Endothelial cell of umbilical vein (primary cell): ENCODE data around the gene NR2C2.
A peak's percentile ranks its signal among the peaks of the same experiment; 100 is the strongest.

Source experiments
- EZH2 ChIP-seq: IDR thresholded peaks from 2 replicates; pipeline ENCODE4 v1.6.1; 2012; ENCODE audit warnings: borderline replicate concordance, low read depth, mild to moderate bottlenecking, moderate library complexity, low read length, inconsistent platforms; ENCODE audit not compliant: severe bottlenecking
- FOS ChIP-seq: IDR thresholded peaks from 2 replicates; pipeline ENCODE4 v1.6.1; 2011; ENCODE audit warnings: mild to moderate bottlenecking, low read length, moderate library complexity, borderline replicate concordance; ENCODE audit not compliant: insufficient read depth
- GATA2 ChIP-seq: IDR thresholded peaks from 2 replicates; pipeline ENCODE4 v1.7.0; 2011; ENCODE audit warnings: low read depth, mild to moderate bottlenecking, moderate library complexity, mixed read lengths, low read length; ENCODE audit not compliant: insufficient read length, insufficient read depth
- JUN ChIP-seq: IDR thresholded peaks from 2 replicates; pipeline ENCODE4 v1.6.1; 2011; ENCODE audit warnings: borderline replicate concordance, low read depth; ENCODE audit not compliant: insufficient read length, insufficient read depth
- MYC ChIP-seq: IDR thresholded peaks from one replicate; pipeline ENCODE4 v1.6.1; 2011; ENCODE audit warnings: mild to moderate bottlenecking, low read depth, low read length
- POLR2A ChIP-seq: IDR thresholded peaks from 2 replicates; pipeline ENCODE4 v1.6.1; 2012; ENCODE audit warnings: low read depth, mild to moderate bottlenecking, control low read depth, low read length
- POLR2AphosphoS5 ChIP-seq: IDR thresholded peaks from 2 replicates; pipeline ENCODE4 v1.6.1; 2012; ENCODE audit warnings: low read depth, mild to moderate bottlenecking, control low read depth, low read length, moderate library complexity; ENCODE audit not compliant: insufficient read depth
- TF ChIP-seq, protein P1 (sequence below), 2 donors: IDR thresholded peaks; 1 replicate in 1 of 2; 2 replicates in 1 of 2; pipeline ENCODE4 v1.5.1; 2011; ENCODE audit warnings: low read length in 2 of 2, mild to moderate bottlenecking in 2 of 2, moderate library complexity in 2 of 2, control low read depth in 1 of 2, inconsistent platforms in 1 of 2, low read depth in 1 of 2; ENCODE audit not compliant: insufficient read depth in 1 of 2; ENCODE audit errors: extremely low read depth in 1 of 2
- TF ChIP-seq, protein P2 (sequence below): IDR thresholded peaks from 2 replicates; pipeline ENCODE4 v1.6.1; 2011; ENCODE audit not compliant: insufficient read depth, insufficient read length

DNA sequence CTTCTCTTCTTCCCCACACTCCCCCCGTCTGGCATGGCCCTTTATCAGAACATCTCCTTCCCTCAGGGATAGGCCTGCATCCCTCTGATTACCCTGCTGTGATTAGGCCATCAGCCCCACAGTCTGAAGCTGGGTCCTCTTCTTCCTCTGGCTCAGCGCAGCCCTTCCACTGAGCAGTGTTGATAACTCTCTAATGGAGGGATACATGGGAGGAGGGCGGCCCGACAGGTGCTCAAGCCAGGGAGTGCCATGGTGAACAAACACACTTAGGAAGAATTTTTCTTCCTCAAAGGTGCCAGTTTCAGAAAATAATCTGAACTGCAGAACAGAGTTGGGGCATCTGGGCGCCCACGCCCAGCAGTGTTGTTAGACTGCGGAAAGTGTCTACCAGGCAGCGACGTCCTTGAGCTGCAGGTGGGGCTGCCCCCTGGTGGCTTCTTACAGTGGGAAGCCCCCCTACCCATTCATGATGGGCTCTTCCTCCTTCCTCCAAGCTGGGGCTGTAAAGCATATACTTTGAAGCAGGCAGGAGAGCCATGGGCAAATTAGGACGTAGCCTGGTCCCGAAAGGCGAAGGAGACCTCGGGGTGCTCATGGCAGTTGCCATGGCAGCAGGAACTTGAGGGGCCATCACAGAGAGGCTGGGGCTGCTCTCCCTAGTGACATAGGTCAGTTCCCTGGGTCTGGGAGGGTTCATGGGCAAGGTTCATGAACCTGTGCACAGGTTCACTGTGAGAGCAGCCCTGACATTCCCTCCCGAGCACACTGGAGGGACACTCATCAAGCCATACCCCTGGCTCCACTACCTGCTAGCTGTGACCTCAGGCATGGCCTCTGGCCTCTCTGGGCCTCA, 33.2 kb upstream of the NR2C2 start:
- TF ChIP-seq, protein P1, sequence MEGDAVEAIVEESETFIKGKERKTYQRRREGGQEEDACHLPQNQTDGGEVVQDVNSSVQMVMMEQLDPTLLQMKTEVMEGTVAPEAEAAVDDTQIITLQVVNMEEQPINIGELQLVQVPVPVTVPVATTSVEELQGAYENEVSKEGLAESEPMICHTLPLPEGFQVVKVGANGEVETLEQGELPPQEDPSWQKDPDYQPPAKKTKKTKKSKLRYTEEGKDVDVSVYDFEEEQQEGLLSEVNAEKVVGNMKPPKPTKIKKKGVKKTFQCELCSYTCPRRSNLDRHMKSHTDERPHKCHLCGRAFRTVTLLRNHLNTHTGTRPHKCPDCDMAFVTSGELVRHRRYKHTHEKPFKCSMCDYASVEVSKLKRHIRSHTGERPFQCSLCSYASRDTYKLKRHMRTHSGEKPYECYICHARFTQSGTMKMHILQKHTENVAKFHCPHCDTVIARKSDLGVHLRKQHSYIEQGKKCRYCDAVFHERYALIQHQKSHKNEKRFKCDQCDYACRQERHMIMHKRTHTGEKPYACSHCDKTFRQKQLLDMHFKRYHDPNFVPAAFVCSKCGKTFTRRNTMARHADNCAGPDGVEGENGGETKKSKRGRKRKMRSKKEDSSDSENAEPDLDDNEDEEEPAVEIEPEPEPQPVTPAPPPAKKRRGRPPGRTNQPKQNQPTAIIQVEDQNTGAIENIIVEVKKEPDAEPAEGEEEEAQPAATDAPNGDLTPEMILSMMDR (IDR thresholded peaks at IDR 0.05; ENCODE audit: extremely low read depth in 1 of 2, insufficient read depth in 1 of 2, low read depth in 1 of 2, low read length in 2 of 2) = peak in 1 of 2 donors; percentile 9
- TF ChIP-seq, protein P2, sequence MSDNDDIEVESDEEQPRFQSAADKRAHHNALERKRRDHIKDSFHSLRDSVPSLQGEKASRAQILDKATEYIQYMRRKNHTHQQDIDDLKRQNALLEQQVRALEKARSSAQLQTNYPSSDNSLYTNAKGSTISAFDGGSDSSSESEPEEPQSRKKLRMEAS = no peak
- TF ChIP-seq POLR2A (no peak), EZH2 (no peak), POLR2AphosphoS5 (no peak), MYC (no peak), FOS (no peak), GATA2 (no peak), JUN (no peak)
